ENCODE results near the gene ARX. TPM values are rescaled to one million over a fixed set of nuclear protein-coding genes. Genes with fewer than 3 reads are reported as not detected.

Gene ARX
- total RNA-seq, 2 donors from 2014 or later, result 0.34 to 1.1 TPM

- ATAC-seq (no peak), DNase-seq (no peak)
- intact Hi-C loops (cut with DNase I, micrococcal nuclease), result no loop called here
Measured at GRCh38 chrX:24956828-24957227, 58.9 kb downstream of the ARX start.

GRCh38 chrX:24955372-24955930 lies 60.3 kb downstream of the ARX start:
- ATAC-seq, result no peak
- no peak for DNase-seq
- intact Hi-C loops (cut with DNase I, micrococcal nuclease), result no loop called here

- intact Hi-C loops (cut with DNase I, micrococcal nuclease), result no loop called here
- ATAC-seq (no peak), DNase-seq (no peak)
Measured at GRCh38 chrX:24954732-24955131, 61.0 kb downstream of the ARX start.

Measured in left colon (tissue), 2 donors.